ENCODE measurements around the gene GP1BB.

GP1BB gene

GRCh38 chr22:19727310-19728150 is 4.2 kb downstream of the GP1BB start:
- DNase-seq (ENCODE audit: low read depth): no peak

DNA sequence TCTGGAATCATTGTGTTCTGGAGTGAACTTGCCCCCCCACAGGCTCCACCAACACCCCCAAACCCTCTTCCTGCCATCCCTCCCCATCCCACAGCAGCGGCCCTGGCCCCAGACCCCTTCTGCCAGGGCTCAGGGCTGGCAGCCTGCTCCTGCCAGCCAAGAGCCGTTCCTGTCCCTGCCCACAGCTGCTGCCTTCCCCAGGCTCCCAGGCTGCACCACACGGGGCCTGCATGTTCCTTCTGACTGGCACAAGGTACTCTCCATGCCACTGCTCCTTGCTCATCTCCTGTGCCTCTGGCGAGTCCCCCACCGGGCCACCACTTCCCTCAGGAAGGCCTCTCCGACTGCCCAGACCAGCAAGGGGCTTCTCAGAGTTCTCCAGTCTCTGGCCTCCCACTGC is 4.9 kb downstream of the GP1BB start:
- no peak for DNase-seq (ENCODE audit: low read depth)

DNA sequence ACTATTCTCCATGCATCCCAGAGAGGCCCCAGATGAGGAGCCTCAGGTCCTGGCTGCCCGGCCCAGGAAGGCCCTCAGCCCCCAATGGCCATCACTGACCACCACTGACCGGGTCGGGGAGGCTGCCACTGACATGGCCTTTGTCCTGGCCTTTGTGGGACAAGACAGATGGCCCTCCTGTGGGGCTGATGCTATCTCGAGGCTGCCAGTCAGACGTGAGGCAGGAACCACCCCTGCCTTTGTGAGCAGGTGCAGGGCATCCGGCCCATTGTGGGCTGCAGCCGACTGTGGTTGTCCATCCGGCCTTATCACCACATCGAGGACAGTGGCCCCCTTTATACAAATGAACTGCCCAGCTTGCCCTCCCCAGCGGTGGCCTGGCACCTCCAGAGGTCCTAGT is 5.5 kb downstream of the GP1BB start:
- no peak for DNase-seq (ENCODE audit: low read depth)

DNA sequence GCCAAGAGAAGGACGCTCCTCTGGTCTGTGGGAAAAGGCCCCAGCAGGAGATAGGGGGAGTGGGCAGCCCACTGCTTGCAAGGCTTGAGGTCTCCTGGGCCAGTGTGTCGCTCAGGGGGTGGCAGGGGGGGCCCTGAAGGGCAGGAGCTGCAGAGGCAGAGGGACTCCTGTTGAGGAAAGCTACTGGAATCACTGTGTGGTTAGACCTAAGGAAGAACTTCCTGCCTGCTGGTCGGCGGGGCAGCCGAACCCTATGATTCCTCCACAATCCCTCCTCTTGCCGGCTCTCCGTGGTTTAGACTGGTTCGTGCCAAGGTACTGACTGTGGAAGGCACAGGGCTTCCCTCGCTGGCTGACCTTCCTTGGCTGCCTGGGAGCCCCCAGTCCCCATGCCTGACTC is 6.2 kb downstream of the GP1BB start:
- no peak for DNase-seq (ENCODE audit: low read depth)

DNA sequence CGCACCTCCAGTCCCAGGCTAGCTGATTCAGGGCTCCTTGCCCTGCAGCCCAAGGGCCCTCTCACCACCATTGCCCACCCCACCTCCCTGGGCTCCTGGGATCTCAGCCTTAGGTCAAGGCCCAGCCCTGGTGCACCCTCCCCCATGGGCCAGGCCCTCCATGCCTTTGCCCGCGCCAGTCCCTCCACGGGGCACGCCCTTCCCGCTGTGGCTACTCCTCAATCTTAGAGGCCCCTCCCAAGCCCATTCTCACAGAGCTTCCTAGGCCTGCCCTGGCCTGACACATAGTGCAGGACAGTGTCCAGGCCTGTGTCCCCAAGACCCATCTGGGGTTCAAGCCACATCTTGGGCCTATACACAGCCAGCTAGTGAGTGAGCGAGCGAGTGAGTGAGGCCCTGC is 6.9 kb downstream of the GP1BB start:
- DNase-seq (ENCODE audit: low read depth): no peak

- peak; percentile 83 for DNase-seq (ENCODE audit: low read depth)
Observed at GRCh38 chr22:19730655-19731360, 7.5 kb downstream of the GP1BB start.

DNA sequence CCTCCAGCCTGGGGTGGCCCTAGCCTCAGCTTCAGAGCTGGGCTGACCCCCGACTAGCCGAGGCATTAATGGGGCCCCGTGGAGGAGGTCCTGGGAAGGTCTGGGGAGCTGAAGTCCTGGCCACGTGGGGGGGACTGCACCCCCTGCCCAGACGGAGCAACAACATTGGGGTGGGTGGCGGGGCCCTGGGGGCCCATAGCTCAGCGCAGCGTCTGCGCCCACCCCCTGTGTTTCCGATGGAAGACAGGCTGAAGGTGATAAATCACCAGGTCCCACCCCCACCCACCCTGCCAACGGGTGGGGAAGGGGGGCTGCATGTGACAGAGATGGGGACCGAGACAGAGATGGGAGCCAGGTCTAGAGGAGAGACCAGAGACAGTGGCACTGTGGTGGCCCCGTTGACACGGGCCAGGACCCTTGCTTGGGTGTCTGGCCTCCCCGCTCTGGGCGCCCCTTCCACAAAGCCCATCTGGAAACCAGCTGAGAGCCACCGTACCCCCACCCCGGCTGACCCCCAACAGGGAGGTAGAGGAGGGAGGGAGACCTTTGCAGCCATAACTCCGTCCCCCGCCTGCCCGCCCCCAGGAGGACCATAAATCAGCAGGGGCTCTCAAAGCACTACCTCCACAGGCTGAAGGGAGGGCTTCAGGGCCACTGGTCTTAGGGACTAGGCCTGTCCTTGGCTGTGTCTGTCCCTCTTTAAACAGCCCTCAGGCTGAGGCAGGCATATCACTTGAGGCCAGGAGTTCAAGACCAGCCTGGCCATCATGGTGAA is 8.2 kb downstream of the GP1BB start:
- DNase-seq (ENCODE audit: low read depth): no peak

- no peak for DNase-seq (ENCODE audit: low read depth)
Observed at GRCh38 chr22:19732403-19733113, 9.2 kb downstream of the GP1BB start.

DNA sequence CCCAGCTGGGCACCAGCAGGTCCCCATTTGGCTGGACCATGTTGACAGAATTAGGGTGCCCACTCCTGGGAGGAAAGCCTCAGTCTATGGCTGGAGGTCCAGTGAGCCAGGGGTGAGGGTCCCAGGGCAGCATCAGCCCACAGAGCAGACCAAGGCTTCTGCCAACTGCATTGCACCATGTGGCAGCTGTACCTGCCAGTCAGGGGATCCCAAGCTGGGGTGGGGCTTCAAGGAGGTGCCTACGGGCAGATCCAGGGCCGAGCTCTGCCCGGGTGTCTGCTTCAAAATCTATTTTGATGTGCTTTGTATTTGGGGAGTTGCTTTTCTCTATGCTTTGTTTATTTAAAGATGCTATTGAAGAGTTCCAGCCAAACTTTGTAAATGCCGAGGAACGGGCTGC is 10.4 kb downstream of the GP1BB start:
- DNase-seq (ENCODE audit: low read depth): no peak

- DNase-seq (ENCODE audit: low read depth): no peak
Observed at GRCh38 chr22:19734163-19734562, 10.8 kb downstream of the GP1BB start.

- DNase-seq (ENCODE audit: low read depth): no peak
Observed at GRCh38 chr22:19734837-19735382, 11.6 kb downstream of the GP1BB start.

- DNase-seq (ENCODE audit: low read depth): no peak
Observed at GRCh38 chr22:19735665-19736510, 12.5 kb downstream of the GP1BB start.

GRCh38 chr22:19737846-19738663 is 14.7 kb downstream of the GP1BB start:
- DNase-seq (ENCODE audit: low read depth): no peak

- no peak for DNase-seq (ENCODE audit: low read depth)
Observed at GRCh38 chr22:19738664-19739447, 15.5 kb downstream of the GP1BB start.

DNA sequence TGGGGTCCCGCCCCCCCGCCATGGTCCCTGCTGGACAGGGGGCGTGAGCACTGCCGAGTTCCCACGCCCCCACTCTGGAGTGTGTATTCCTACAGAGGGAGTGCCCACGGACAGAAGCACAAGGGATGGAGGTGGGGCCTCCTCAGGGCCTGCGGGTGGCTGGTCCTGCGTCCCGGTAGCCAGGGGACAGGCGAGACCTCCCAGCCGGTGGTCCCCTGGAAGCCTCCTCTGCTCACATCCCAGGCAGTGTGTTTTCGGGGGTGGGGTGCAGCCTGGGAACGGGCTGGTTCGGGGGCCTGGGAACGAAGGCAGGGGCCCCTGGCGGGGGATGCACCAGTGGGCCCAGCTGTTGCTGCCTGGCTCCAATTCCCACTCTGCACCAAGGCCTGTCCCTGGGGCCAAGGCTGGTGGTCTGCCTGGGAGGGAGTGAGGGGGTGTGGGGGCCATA is 16.1 kb downstream of the GP1BB start:
- DNase-seq (ENCODE audit: low read depth): no peak

GRCh38 chr22:19739911-19740449 is 16.6 kb downstream of the GP1BB start:
- DNase-seq (ENCODE audit: low read depth): no peak

DNA sequence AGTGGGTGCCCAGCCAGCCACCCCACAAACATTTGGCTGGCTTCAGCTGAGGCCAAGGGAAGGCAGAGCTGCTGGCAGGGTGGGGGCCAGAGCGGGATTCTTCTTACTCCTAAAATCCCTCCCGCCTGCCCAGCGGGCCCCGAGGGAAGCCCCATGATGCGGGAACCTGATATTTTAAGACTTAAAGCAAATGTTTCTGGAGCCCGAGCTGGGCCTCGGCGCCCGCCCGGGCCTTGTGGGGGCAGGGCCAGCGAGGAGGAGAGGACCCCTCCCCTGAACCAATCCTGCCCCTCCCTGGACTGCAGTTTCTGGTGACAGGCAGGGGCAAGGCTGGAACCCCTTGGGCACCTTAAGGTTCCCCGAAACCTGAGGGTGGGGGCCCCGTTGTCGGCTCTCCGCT is 17.2 kb downstream of the GP1BB start:
- no peak for DNase-seq (ENCODE audit: low read depth)

- no peak for DNase-seq (ENCODE audit: low read depth)
Observed at GRCh38 chr22:19741053-19741452, 17.7 kb downstream of the GP1BB start.

Measured in stimulated activated CD8-positive, alpha-beta memory T cell treated with anti-CD3 and anti-CD28 coated beads, Interleukin-12 subunit alpha, Interleukin-12 subunit beta, amount 100 ng/mL, for 1 hour (primary cell).